Heart left ventricle (tissue), 13 donors: ENCODE results near the gene FER1L5.

Experiments
- POLR2A ChIP-seq, 2 donors: fragments of 450-650 bp; IDR thresholded peaks; one replicate each; pipeline ENCODE4 v1.6.1; 2017; ENCODE audit warnings: antibody characterized with exemption in 2 of 2, mild to moderate bottlenecking in 2 of 2, moderate library complexity in 2 of 2
- TF ChIP-seq, protein P1 (sequence below), 12 donors: fragments of 200-600 bp; sonication (generic) in 4 of 12; IDR thresholded peaks; one replicate each; pipeline versions ENCODE4 v1.5.0 to v1.8.0; 2018 to 2022; ENCODE audit warnings: antibody characterized with exemption in 12 of 12, mild to moderate bottlenecking in 5 of 12
- donor health status: ischemic (EF 13 %, LVEDD 7.1; RV severe dilation, severe dysfunction).
- donor health status: DM: no; HTN: yes; CAD: no.
- donor health status: DM: no; HTN: no; CAD: no.
- donor health status: ischemic (EF 25% LVEDD 6.9; RV normal size, moderate dysfunction).
- donor health status: ischemic (EF 25% LVEDD 5.7; RV mildly dilated, moderate dysfunction).
- donor health status: ischemic (EF 35%, LVEDD 5.7; RV mildly dilated, moderate dysfunction).
- donor health status: nonischemic (EF 11% LVEDD 7.7; RV severe dilation, severe dysfunction).
- donor health status: DM: yes; HTN: yes; CAD: no.
- donor health status: PGD.
- donor health status: ischemic (EF 29% LVEDD 5.4; RV normal size, mild dysfunction).
- donor health status: nonischemic (EF 23%, LVEDD 6.1; RV moderate dilation, normal function).

DNA sequence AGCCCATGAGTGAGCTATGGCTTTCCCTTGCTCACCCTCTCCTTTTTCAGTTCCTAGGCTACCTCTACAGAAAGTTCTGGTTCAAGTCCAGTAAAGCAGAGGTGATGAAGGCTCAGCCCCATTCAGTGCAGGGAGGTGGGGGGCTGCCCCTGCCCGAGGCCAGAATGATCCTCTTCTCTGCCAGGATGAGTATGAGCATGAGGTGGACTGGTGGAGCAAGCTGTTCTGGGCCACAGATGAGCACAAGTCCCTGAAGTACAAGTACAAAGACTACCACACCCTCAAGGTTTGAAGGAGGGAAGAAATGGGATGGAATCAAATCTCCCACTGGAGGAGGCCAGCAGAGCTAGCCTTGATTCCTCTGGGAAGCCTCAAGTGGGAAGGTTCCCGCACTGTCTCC lies 54.9 kb downstream of the FER1L5 start:
- TF ChIP-seq POLR2A (IDR thresholded peaks at IDR 0.05) = no peak
- TF ChIP-seq, protein P1, sequence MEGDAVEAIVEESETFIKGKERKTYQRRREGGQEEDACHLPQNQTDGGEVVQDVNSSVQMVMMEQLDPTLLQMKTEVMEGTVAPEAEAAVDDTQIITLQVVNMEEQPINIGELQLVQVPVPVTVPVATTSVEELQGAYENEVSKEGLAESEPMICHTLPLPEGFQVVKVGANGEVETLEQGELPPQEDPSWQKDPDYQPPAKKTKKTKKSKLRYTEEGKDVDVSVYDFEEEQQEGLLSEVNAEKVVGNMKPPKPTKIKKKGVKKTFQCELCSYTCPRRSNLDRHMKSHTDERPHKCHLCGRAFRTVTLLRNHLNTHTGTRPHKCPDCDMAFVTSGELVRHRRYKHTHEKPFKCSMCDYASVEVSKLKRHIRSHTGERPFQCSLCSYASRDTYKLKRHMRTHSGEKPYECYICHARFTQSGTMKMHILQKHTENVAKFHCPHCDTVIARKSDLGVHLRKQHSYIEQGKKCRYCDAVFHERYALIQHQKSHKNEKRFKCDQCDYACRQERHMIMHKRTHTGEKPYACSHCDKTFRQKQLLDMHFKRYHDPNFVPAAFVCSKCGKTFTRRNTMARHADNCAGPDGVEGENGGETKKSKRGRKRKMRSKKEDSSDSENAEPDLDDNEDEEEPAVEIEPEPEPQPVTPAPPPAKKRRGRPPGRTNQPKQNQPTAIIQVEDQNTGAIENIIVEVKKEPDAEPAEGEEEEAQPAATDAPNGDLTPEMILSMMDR (IDR thresholded peaks at IDR 0.05) = no peak
